A172 (cell line): ENCODE measurements around the gene POPDC2. TPM values are rescaled to one million over a fixed set of nuclear protein-coding genes. Genes with fewer than 3 reads are reported as not detected.

ENCODE experiments used
- DNase-seq: peaks from one replicate; pipeline ENCODE4 v3.0.0-alpha.2; 2015; ENCODE audit warnings: low spot score
- total RNA-seq: library from RNA; depleted of rRNA; stranded (reverse); fragments of >200 nt; shearing (Covaris generic); gene quantifications from 2 replicates; pipeline ENCODE4 v1.2.3, GENCODE V29; 2014

POPDC2 gene
- total RNA-seq, 1 experiment from 2014 or later: not detected

DNA sequence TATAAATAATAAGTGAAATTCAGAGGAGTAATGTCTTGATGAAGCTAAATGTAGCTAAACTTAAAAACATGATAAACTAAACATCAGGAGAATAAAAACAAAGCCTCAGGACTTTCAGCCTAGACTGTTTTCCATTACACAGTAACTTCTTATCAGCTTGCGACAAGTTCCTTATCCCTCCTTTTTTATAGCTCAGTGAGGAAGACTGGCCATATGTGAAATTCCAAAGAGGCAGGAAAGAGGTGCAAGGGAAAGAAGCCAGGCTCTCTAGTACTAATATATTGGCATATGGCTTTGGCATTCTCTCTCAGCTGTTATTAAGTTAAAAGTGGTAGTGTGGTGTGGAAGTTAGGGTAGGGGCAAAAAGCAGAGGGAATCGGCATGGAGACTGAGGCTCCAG is 12.4 kb upstream of the POPDC2 start:
- DNase-seq: no peak

DNA sequence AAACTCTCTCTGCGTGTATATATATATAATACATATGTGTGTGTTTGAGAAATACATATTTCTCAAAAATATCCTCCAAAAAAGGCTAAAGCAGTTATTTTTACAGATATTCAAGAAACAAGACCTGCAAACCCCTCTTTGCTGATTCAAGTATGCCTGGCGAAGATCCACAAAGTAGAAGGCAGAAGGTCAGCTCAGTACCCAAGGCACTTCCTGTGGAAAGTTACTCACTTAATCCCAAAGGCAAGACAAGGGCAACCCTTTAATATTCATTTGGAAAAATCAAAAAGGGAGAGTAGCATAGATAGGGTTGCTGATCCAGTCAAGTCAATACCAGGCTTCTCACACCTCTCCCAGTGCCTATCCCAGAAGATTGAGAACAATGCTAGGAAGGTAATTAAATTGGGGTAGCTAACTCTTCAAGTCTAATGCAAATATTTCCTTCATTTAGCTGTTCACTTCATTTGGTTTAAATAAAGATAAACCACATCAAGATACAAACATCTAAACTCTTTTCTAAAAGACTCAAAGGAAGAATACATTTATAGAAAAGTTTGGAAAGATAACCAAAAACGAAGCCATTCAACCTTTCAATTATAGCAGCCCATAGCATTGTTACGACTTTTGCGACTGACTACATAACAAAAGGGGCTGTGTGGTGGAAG is 9.6 kb upstream of the POPDC2 start:
- no peak for DNase-seq

DNA sequence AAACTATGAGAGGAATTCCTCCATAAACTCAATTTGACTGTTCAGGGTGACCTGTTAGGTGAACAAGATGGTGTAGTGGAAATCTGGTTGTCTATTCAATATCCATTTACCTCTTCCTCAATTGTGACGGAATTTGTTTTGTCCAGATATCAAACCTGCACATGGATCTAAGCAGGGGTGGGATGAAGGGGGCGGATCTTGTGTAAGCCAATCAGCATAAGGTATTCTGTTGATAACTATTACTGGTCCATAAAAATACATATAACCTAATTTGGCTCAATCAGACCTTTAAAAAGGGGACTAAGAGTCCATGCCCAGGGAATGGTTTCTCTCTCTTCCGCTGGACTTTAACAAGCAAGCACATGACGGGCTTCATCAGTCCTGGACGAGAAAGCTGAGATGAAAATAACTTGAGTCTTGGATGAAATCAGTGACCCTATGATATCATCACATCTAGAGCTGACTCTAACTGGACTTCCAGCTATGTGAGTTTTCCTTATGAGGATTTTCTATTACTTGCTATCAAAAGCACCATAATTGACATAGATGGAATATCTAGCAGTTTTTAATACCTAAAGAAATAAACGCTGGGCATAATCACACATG is 5.7 kb upstream of the POPDC2 start:
- no peak for DNase-seq

DNA sequence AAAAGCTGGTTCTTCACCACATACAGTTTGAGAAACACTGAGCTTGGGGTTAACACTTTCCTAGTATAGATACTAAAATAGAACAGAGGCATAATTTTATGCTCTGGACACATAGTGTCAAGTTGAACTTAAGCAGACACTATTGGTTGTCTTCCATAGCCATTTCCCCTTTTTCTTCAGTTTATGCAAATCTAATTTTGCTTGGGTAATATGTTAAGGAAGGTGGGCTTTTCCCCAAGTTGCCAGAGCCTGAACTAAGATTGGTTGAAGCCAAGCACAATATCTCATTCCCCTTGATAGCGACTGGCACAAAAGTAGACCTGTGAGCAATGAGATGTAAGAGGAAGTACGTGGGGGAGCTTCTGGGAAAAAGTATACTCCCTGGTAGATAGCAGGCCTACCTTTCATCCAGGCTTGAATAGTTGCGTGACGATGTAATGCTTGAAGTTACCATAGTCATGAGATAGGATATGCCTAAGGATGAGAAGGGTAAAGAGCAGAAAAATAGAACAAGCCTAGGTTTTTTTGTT is 4.5 kb upstream of the POPDC2 start:
- peak; percentile 47 for DNase-seq

DNA sequence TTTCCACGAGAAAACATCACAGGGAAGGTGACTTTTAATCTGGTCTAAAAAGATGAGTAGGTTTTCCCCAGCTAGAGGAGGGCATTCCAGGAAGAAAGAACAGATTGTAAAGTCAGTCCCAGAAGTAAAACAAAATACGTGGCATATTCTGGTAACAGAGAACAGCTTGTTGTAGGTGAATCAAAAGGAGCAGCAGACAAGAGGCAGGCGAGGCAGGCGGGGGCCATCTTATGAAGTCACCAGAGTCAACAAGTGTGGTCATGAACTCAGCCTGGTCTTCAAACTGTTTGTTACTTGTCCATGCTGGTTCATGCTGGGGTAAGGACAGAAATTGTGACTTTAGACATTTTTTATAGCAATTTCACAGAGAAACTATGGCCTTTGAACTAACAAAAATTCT is 4.0 kb upstream of the POPDC2 start:
- DNase-seq: no peak

DNA sequence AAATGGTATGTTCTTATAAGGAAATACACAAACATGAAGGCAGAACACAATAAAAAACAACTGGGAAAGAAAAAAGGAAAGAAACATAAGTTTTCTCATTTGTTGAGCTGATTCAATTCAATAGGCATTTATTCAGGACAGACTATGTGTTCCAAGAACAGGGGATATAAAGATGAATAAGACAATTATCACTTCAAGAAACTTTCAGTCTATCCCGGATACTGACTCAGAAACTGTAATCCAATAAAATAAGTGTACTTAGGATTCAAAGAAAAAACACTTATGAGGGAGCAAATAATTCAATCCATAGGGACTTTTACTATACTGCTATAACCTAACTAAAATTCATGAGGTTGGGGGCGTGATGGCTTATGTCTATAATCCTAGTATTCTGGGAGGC is 3.5 kb upstream of the POPDC2 start:
- peak; percentile 27 for DNase-seq

DNA sequence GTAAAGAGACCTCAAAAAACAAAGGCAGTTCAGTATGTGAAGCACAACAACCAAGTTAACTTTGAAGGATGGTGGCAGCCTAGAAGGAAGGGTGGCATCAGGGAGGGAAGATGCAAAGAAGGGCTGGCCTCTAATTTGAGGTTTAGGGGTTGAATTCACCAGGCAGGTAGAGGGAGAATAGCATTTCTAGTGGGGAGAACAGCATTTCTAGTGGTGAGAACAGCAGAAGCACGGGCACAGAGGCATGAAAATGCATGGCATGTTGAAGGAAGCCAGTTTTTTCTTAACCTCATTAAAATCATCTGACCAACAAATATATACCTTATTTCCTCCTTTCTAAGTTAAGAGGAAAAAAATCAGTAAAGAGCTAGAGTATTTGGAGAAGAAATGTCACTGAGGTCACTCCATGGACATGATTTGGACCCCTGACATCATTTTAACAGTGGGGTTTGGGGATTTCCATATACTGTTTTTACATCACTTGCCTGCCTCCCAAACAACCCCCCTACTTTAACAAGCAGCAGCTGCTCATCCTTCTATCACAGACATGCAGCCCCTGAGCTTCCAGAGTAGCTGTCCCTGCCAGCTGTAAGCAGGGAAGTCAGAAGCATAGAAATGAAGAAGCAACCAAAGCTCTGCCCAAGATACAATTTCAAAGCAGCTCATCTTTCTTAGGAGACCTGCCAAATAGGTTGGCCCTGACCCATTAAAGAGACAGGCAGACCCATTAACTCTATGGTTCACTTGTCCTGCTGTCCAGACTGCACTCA is 2.4 kb upstream of the POPDC2 start:
- DNase-seq: no peak

DNA sequence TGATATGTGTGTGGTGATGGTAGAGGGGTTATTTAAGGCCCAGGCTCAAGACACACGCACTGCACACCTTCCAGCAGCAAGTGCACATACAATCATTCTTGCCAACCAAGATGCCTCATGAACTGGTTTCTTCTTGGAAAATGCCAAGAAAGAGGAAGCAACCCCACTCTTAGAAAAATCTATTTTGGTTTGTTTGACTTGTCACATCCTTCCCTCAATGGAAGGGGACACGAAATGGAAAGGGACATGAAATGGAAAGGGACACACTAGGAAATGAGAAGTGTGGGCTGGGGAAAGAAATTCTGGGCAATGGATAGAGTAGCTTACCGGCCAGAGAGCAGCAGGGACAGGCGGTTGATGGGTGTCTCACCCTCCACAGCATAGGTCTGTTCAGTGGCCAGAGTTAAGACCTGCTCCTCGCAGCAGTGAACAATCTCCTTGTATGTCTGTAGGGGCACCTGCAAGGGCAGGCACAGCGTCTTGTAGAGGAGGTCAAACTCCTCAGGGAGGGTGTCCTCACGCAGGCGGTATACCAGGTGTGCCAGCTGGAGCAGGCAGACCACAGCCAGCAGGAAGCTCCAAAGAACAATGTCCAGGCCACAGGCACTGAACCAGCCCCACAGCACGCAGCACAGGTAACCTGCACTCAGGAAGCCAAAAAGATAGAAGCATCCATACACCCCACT is 640 bp downstream of the POPDC2 start:
- no peak for DNase-seq

DNA sequence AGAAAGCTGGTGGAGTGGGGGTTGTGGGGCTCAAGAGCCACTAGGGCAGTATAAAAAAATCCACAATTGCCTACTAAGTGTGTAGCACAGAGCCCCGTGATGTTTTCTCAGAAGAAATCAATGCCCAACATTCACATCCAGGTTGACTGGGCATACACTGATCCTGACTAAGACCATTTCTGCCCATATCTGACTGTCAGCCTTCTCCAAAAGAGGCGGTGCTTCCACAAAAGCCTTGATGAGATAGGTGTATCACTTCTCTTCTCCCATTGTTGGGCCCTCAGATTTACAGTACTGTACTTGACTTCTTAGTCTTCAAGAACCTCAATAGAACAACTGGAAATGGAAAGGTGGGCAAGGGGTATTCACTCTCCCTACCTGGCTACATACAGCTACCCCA is 1.4 kb downstream of the POPDC2 start:
- no peak for DNase-seq

DNA sequence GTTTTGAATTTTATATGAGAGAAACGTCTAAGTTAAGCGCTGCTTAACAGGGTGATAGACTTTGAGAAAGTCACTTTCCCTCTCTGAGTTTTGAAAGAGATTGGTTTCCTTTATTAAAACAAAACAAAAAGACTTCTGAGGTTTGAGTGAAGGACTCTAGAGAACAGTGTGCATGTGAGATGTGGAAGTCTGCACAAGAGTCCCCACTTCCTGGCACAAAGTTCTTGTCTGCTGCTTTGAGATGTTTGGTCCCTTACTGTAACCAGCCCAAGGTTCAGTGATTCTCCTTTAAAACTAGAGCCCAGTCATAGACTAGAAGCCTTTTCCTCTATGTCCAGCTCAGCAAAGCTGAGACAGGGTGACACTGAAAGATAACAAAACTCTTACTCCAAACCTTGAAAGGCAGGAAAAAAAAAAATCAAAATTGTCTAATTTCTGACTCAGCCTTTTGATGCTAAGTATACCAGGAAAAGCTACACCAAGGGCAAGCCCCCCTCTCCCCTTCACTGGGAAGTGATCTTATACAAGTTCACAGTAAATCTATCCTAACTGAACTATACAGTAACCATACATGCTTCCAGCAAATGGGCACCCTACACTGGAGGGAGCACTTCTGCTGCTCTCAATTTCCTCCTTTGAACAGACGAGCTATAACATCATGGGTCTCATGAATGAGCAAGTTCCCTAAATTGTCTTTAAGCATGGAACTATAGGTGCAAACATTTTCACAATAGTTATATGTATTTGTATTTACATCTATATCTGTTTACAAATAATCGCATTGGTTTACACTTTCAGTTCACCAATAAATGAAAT is 2.3 kb downstream of the POPDC2 start:
- DNase-seq: no peak

DNA sequence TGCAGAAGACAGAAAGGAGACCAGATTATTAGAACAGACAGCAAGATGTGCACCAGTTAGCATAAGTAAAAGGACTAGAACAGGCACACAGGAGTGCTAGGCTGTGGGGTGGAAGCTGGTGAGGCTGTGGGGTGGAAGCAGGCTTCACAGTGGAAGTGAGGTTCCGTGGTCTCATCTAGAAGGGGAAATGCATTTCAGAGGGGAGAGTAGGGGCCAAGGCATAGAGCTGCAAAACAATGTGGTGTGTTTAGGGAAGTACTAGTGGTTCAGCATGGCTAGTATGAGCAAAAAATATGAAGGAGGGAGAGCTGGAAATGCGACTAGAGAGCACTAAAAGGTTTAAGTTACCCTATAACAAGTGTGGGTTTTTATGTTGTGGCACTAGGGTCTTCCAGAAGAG is 6.5 kb downstream of the POPDC2 start:
- no peak for DNase-seq

DNA sequence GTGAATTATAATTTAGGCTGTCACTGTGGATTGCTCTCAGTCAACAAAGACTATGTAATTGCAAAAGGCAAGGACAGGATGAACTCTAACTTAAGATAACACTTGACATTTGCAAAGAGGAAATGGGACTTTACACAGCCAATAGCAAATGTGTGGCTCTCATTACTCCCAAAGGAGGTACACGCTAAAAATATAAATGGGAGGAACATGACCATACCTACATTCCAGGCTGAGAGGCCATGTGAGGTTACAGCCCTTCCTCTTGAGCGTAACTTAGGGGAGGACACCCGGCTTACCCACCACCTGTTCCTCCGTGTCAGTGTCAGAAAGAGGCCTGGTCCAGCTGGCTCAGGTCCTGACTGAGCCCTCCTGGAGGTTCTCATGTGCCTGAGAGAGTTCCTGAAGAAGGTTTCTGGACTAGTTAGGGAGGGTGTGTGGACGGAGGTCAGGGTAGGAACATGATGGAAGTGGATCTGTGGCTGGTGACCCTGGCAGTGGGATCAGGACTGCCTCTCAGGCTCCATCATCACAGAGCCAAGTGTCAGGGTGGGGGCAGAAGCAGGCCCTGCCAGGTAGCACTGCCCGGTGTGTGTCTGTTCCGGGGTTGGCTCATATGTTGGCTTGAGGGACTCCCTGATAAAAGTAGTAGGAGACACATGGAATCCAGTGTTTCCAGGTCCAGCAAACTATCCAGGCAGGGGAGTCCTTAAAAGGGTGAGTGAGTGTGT is 7.9 kb downstream of the POPDC2 start:
- no peak for DNase-seq

DNA sequence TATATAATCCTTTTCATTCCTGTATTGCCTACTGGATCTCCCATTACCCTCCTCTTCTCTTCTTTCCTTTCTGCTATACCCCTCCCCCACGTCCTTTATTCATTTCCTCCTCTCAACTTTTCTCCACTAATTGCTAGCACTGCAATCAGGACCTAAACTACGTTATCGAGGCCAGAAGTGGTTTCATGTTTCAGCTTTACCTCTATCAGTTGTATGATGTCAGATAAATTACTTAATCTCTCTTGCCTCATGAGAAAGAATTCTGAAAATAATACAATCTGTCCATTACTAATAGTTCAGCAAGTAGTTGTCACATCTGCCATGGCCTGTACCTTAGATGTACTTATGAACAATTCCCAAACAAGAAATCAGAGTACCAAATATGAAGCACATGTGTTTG is 10.6 kb downstream of the POPDC2 start:
- DNase-seq: no peak

DNA sequence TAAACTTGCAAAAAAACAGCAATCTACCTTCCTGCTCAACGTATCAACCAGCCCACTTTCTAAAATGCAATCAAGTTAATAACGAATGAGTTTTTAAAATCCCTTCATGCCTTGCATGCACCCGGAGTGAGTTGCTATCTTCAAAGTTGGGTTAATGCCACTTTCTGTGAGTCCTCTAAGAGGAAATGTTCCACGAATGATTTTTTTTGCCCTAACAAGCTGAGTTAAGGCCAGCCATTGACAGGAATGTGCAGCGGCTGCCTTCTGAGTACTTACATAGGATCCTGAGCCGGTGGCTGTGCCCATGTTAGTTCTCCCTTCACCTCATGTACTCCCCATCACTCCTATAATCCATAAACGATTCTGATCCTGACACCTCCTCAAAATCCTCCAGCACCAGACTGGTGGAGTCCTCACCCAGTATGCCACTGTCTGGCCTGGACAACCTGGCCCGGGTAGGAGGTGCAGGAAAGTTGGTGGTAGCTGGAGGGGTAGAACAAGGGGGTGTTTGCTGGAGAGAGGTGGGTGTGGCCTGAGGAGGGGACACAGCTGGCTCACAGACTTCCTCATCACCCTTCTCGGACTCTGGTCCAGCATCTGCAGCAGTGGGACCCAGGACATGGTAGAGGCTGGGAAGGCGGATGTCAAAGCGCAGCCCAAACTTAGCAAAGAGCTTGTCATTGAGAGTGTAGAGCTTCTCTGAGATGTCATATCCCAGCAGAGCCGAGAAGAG is 12.4 kb downstream of the POPDC2 start:
- DNase-seq: no peak

DNA sequence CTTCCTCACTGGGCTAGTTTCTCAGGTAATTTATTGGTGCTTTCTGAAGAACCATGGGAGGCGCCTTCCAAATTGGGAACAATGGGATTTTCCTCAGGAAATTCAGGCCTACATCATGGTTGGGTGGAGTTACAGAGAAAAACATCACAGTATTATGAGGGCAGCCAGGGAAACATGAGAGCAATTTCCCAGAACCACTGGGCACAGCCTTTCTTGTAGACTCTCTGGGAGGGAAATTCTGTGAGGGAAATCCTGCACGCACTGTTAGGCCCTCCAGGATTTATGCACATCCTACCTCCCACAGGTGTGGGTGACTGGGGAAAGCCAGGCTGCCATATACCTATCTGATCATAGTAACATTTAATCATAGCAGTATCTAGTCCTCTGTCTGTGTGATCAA is 13.2 kb downstream of the POPDC2 start:
- DNase-seq: no peak

DNA sequence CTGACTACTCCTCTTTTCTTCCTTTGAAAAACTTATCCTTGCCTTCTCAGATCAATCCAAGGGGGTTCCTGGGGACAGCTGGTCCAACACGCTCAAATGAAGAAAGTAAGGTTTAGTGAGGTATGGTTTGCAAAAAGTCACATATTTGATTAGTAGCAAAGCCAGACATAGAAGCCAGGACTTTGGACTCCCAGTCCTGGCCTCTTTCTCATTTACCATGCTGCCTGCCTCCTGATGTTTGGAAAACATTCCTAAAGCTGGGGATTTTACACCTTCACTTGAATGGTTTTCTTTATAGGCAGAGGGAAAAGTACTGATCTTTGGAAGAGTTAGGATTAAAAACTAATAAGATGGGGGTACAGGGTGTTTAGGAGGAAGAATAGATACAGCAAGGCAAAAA is 14.6 kb downstream of the POPDC2 start:
- DNase-seq: no peak

DNA sequence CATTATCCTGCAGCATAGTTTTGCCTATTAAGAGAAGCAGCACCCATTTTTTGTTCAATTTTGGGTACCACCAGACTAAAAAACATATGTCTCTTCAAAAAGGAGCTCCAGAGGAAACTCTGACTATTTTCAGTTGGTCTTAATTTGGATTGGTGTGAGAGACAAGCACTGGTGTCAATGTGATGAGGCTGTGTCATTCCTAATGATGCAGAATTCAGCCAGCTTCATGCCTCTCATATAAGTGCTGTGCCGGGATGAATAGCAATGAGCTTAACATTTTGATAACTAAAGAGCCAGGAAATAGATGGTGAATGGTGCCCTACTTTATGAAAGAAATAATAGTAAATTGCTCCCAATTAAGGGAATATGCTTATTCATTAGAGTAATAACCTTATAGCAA is 15.9 kb downstream of the POPDC2 start:
- DNase-seq: no peak

DNA sequence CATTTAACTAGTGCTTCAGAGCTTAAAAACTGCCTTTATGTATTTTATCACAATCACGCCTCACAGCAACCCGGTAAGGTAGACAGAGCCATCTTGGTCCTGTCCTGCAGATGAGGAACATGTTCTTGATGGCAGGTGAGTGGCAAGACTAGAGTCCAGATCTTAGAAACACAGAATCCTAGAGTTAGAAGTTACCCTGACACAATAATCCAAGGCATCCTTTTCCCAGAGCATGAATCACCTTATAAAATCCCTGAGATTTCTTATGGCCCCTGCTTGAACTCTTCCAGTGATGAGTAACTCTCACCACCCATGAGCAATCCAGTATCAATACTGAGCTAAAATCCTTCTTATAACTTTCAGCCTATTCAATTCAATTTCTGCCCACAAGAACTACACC is 16.9 kb downstream of the POPDC2 start:
- peak; percentile 77 for DNase-seq

DNA sequence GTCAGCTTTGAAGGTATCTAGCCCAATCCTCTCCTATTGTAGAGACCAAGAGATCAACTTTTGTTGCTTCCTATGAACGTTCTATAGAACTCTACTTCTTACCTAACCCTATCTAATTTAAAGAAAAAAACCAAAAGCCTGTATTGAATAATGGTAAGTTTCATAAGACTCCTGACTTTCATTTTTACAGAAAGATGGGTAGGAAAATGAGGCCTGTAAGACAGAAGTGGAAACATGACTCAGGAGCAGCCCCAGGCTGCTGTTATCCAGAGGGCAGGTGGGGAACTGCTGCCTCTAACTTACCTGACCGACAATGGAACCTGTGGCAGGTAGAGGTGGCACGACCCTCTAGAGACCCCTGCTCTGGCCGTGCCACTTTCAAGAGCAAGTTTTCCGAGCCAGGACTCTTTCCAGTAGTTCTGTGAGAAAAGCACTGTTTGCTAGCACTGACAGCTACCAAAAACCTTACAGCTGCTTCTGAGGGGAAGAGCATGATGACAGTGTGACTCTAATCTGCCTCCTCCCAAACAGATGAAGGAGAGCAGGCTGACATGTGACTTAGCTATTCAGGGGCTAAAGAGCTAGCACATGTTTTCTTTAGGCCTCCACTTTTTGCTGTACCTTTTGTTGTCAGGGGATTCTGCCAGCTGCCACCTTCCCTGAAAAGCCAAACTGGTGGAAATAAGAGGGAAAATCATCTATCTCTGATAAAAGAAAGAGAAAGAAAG is 17.5 kb downstream of the POPDC2 start:
- DNase-seq: no peak
